Aorta (tissue), 5 donors: ENCODE measurements around the gene FAM83C. TPM values are rescaled to one million over a fixed set of nuclear protein-coding genes. Genes with fewer than 3 reads are reported as not detected.

Source experiments
- ATAC-seq: fragments of 200-7000 bp; cut with Tn5 transposase; one replicate; pipeline ENCODE4 v1.9.1; 2022; ENCODE audit warnings: moderate library complexity; ENCODE audit not compliant: low FRiP score
- DNase-seq, 2 donors: peaks; one replicate each; pipeline ENCODE4 v3.0.0-alpha.2; 2020
- H3K27ac ChIP-seq, 2 donors: one replicate each; pipeline ENCODE4 v1.5.1; 2013; ENCODE audit warnings: low read length in 2 of 2, mild to moderate bottlenecking in 2 of 2, moderate library complexity in 2 of 2, control low read depth in 1 of 2, inconsistent platforms in 1 of 2, low read depth in 1 of 2
- H3K27me3 ChIP-seq, 2 donors: one replicate each; pipeline ENCODE4 v1.6.1; 2013; ENCODE audit warnings: control low read depth in 1 of 2, low read length in 1 of 2, mild to moderate bottlenecking in 1 of 2, moderate library complexity in 1 of 2; ENCODE audit not compliant: insufficient read depth in 2 of 2, control insufficient read depth in 1 of 2
- H3K36me3 ChIP-seq, 2 donors: one replicate each; pipeline ENCODE4 v1.6.1; 2013; ENCODE audit warnings: control low read depth in 1 of 2, low read length in 1 of 2, mild to moderate bottlenecking in 1 of 2; ENCODE audit not compliant: insufficient read depth in 2 of 2, control insufficient read depth in 1 of 2
- H3K4me1 ChIP-seq, 2 donors: one replicate each; pipeline ENCODE4 v1.6.1; 2013; ENCODE audit warnings: low read length in 2 of 2, control low read depth in 1 of 2, mild to moderate bottlenecking in 1 of 2, moderate library complexity in 1 of 2; ENCODE audit not compliant: insufficient read depth in 2 of 2, control insufficient read depth in 1 of 2
- H3K4me3 ChIP-seq, 2 donors: one replicate each; pipeline ENCODE4 v1.5.1; 2013; ENCODE audit warnings: low read length in 2 of 2, control low read depth in 1 of 2, mild to moderate bottlenecking in 1 of 2
- H3K9me3 ChIP-seq: one replicate; pipeline ENCODE4 v1.6.1; 2013; ENCODE audit warnings: mild to moderate bottlenecking, low read length; ENCODE audit not compliant: control insufficient read depth
- WGBS, 2 donors: extraction: QIAGEN DNeasy Blood & Tissue Kit; methylation state at CpG; one replicate each; pipeline ENCODE4 v1.1.7; 2013; 5-methylcytosine and 5-hydroxymethylcytosine counted together
- intact Hi-C, 2 donors: fragments of 100-400 bp; cut with DNase I; formaldehyde crosslinking; loops; one replicate each; pipeline versions ENCODE4 v1.14.2 to v1.15.0; 2022
- polyA plus RNA-seq, 2 donors: library from polyadenylated mRNA; stranded (reverse); fragments of 200-250 nt; gene quantifications; one replicate each; pipeline ENCODE4 v1.2.3, GENCODE V29; 2013
- total RNA-seq, 2 donors: library from RNA; stranded (reverse); fragmentation: NEBNext Ultra II Directional; extraction: Animal tissue kit (Norgen Biotek cat#: 25700); gene quantifications; one replicate each; pipeline ENCODE4 v1.2.1, GENCODE V29; 2021
- donor health status: healthy with polysubstance abuse.
- donor health status: Bipolar disorder and iron deficiency.
- donor health status: DM: no; HTN: no; CAD: no.
- donor health status: DM: no; HTN: no; CAD: no.
- donor health status: DM: yes; HTN: yes; CAD: no.

FAM83C gene
- total and polyA plus RNA-seq, 4 donors, result not detected

- DNase-seq, result no peak
- H3K4me3 ChIP-seq, result peak overlapping the region; percentile 16 to 61
- no peak overlapping the region for H3K27ac ChIP-seq
- WGBS, 2 donors, result 19% methylated on average over 24 of the region's 24 CpGs
- no peaks in the 10 kb centered on the region for H3K36me3 ChIP-seq
- no peaks in the 10 kb centered on the region for H3K27me3 ChIP-seq
- ATAC-seq, result peak; percentile 49
- no peaks in the 10 kb centered on the region for H3K9me3 ChIP-seq
- intact Hi-C loops, result no loop called here
- H3K4me1 ChIP-seq, result no peaks in the 10 kb centered on the region
Observed at GRCh38 chr20:35283441-35284266, 8.6 kb downstream of the FAM83C start.

- Histone ChIP-seq H3K4me3 (no peak overlapping the region), H3K36me3 (no peaks in the 10 kb centered on the region), H3K4me1 (no peaks in the 10 kb centered on the region), H3K27ac (no peak overlapping the region), H3K9me3 (no peaks in the 10 kb centered on the region), H3K27me3 (no peaks in the 10 kb centered on the region)
- WGBS, 2 donors, result 92 to 95% methylated on average over 10 of the region's 10 CpGs
- ATAC-seq (no peak), DNase-seq (peak in 1 of 2 donors; percentile 9)
- intact Hi-C loops, result no loop called here
Observed at GRCh38 chr20:35281506-35282101, 10.6 kb downstream of the FAM83C start.

GRCh38 chr20:35280523-35280922 is 11.7 kb downstream of the FAM83C start:
- H3K9me3 ChIP-seq, result no peaks in the 10 kb centered on the region
- ATAC-seq, result no peak
- intact Hi-C loops, result no loop called here
- H3K4me1 ChIP-seq, result no peaks in the 10 kb centered on the region
- WGBS, 2 donors, result 95% methylated on average over 6 of the region's 6 CpGs
- H3K27me3 ChIP-seq, result no peaks in the 10 kb centered on the region
- no peak for DNase-seq
- no peak overlapping the region for H3K27ac ChIP-seq
- H3K4me3 ChIP-seq, result no peak overlapping the region
- H3K36me3 ChIP-seq, result no peaks in the 10 kb centered on the region

- 82 to 88% methylated on average over 7 of the region's 7 CpGs for WGBS, 2 donors
- no peaks in the 10 kb centered on the region for H3K4me1 ChIP-seq
Observed at GRCh38 chr20:35279533-35280174, 12.6 kb downstream of the FAM83C start.

GRCh38 chr20:35279040-35279439 is 13.2 kb downstream of the FAM83C start:
- no peak for DNase-seq
- H3K27ac ChIP-seq, result peak overlapping the region in 1 of 2 donors; percentile 11
- no peaks in the 10 kb centered on the region for H3K9me3 ChIP-seq
- intact Hi-C loops, result loop anchor here in 1 of 2 donors (5.0 to 10.0 kb wide), 2 partner anchors 132 to 184 kb away; partner anchors contain the start of genes EDEM2 and TRPC4AP
- no peaks in the 10 kb centered on the region for H3K27me3 ChIP-seq
- H3K4me1 ChIP-seq, result no peaks in the 10 kb centered on the region
- no peaks in the 10 kb centered on the region for H3K36me3 ChIP-seq
- H3K4me3 ChIP-seq, result no peak overlapping the region
- ATAC-seq, result no peak
- WGBS, 2 donors, result 85 to 88% methylated on average over 5 of the region's 5 CpGs

More at GRCh38 chr20:35279533-35280174, 12.6 kb downstream of the FAM83C start:
- Histone ChIP-seq H3K36me3 (no peaks in the 10 kb centered on the region), H3K27ac (no peak overlapping the region), H3K27me3 (no peaks in the 10 kb centered on the region), H3K9me3 (no peaks in the 10 kb centered on the region), H3K4me3 (no peak overlapping the region)
- DNase-seq, result no peak
- no peak for ATAC-seq
- intact Hi-C loops, result loop anchor here in 1 of 2 donors (5.0 to 10.0 kb wide), 2 partner anchors 132 to 185 kb away; partner anchors contain the start of genes EDEM2 and TRPC4AP

- H3K9me3 ChIP-seq, result no peaks in the 10 kb centered on the region
- peak; percentile 95 to 96 for DNase-seq
- no peaks in the 10 kb centered on the region for H3K36me3 ChIP-seq
- H3K27me3 ChIP-seq, result no peaks in the 10 kb centered on the region
- intact Hi-C loops, result loop anchor here in 1 of 2 donors (5.0 to 10.0 kb wide), 2 partner anchors 130 to 183 kb away; partner anchors contain the start of genes EDEM2 and TRPC4AP
- H3K4me1 ChIP-seq, result no peaks in the 10 kb centered on the region
- whole genome bisulfite sequencing, 2 donors, result 0 to 1% methylated on average over 55 to 76 of the region's 76 CpGs
- H3K4me3 ChIP-seq, result peak within 1 kb of the TSS; percentile 54 to 65
- peak within 1 kb of the TSS; percentile 51 to 93 for H3K27ac ChIP-seq
- peak; percentile 96 for ATAC-seq
Observed at GRCh38 chr20:35277531-35278395, 14.5 kb downstream of the FAM83C start, which contains the start of gene MMP24OS. Gene MMP24OS, minus strand, starts transcription at chr20:35278122. Its CDS starts 193 bp downstream, at chr20:35277929.

GRCh38 chr20:35277127-35277526 is 15.1 kb downstream of the FAM83C start:
- intact Hi-C loops, result loop anchor here in 1 of 2 donors (5.0 to 10.0 kb wide), 2 partner anchors 130 to 182 kb away; partner anchors contain the start of genes EDEM2 and TRPC4AP
- peak overlapping the region; percentile 43 to 93 for H3K27ac ChIP-seq
- 9 to 12% methylated on average over 10 of the region's 10 CpGs for WGBS, 2 donors
- peak overlapping the region; percentile 54 to 65 for H3K4me3 ChIP-seq
- DNase-seq (no peak), ATAC-seq (no peak)
- no peaks in the 10 kb centered on the region for H3K9me3 ChIP-seq
- no peaks in the 10 kb centered on the region for H3K27me3 ChIP-seq
- no peaks in the 10 kb centered on the region for H3K36me3 ChIP-seq
- no peaks in the 10 kb centered on the region for H3K4me1 ChIP-seq

- H3K36me3 ChIP-seq, result no peaks in the 10 kb centered on the region
- H3K4me1 ChIP-seq, result no peaks in the 10 kb centered on the region
- DNase-seq (peak in 1 of 2 donors; percentile 67), ATAC-seq (no peak)
- no peak overlapping the region for H3K4me3 ChIP-seq
- no peaks in the 10 kb centered on the region for H3K9me3 ChIP-seq
- intact Hi-C loops, result loop anchor here in 1 of 2 donors (5.0 to 10.0 kb wide), 2 partner anchors 129 to 182 kb away; partner anchors contain the start of genes EDEM2 and TRPC4AP
- H3K27me3 ChIP-seq, result no peaks in the 10 kb centered on the region
- WGBS, 2 donors, result 84 to 89% methylated on average over 6 of the region's 6 CpGs
- H3K27ac ChIP-seq, result no peak overlapping the region
Observed at GRCh38 chr20:35276408-35276807, 15.8 kb downstream of the FAM83C start.
